ENCODE results near the gene RELN.

Gene RELN

GRCh38 chr7:103711413-103711812 is 278.0 kb downstream of the RELN start:
- no peak for DNase-seq

GRCh38 chr7:103710247-103710646 is 279.2 kb downstream of the RELN start:
- DNase-seq, result no peak

GRCh38 chr7:103706805-103707204 is 282.7 kb downstream of the RELN start:
- DNase-seq, result no peak

GRCh38 chr7:103705542-103705941 is 283.9 kb downstream of the RELN start:
- DNase-seq, result no peak

GRCh38 chr7:103704701-103705100 is 284.8 kb downstream of the RELN start:
- DNase-seq, result no peak

GRCh38 chr7:103702982-103703381 is 286.5 kb downstream of the RELN start:
- DNase-seq, result no peak

- no peak for DNase-seq
Observed at GRCh38 chr7:103702454-103702853, 287.0 kb downstream of the RELN start.

- no peak for DNase-seq
Observed at GRCh38 chr7:103699032-103699431, 290.4 kb downstream of the RELN start.

GRCh38 chr7:103698064-103698463 is 291.4 kb downstream of the RELN start:
- DNase-seq, result no peak

- DNase-seq, result no peak
Observed at GRCh38 chr7:103695521-103695920, 293.9 kb downstream of the RELN start.

- no peak for DNase-seq
Observed at GRCh38 chr7:103694304-103694703, 295.2 kb downstream of the RELN start.

- DNase-seq, result no peak
Observed at GRCh38 chr7:103691291-103691690, 298.2 kb downstream of the RELN start.

- no peak for DNase-seq
Observed at GRCh38 chr7:103690242-103690974, 299.1 kb downstream of the RELN start.

GRCh38 chr7:103689255-103689654 is 300.2 kb downstream of the RELN start:
- DNase-seq, result no peak

GRCh38 chr7:103687951-103688350 is 301.5 kb downstream of the RELN start:
- no peak for DNase-seq

- DNase-seq, result no peak
Observed at GRCh38 chr7:103687272-103687671, 302.2 kb downstream of the RELN start.

GRCh38 chr7:103686763-103687162 is 302.7 kb downstream of the RELN start:
- no peak for DNase-seq

- no peak for DNase-seq
Observed at GRCh38 chr7:103686064-103686463, 303.4 kb downstream of the RELN start.

GRCh38 chr7:103685646-103686045 is 303.8 kb downstream of the RELN start:
- no peak for DNase-seq

GRCh38 chr7:103683348-103683747 is 306.1 kb downstream of the RELN start:
- no peak for DNase-seq

- no peak for DNase-seq
Observed at GRCh38 chr7:103680161-103681144, 309.0 kb downstream of the RELN start.

GRCh38 chr7:103679151-103680132 is 310.0 kb downstream of the RELN start:
- DNase-seq, result no peak

All from hematopoietic multipotent progenitor cell treated with erythropoietin and hydrocortisone succinate and interleukin-3 and kit ligand, for 8 days (in vitro differentiated cells).